HFF-Myc (cell line): Measurements from ENCODE around the gene PKIB.
"Not testable (repeated sequence)": the region's sequence is repeated elsewhere in the genome, so short reads cannot be mapped to it uniquely, and the experiment has no call there.

Source experiments
- DNase-seq: peaks from one replicate; pipeline ENCODE4 v3.0.0-alpha.2; 2011; ENCODE audit warnings: low read depth; ENCODE audit errors: extremely low read depth
- H3K4me3 ChIP-seq: replicated peaks from 2 replicates; pipeline ENCODE4 v1.5.1; 2011; ENCODE audit warnings: low read depth, mild to moderate bottlenecking, control low read depth, low read length
- TF ChIP-seq, protein P1 (sequence below): IDR thresholded peaks from 2 replicates; pipeline ENCODE4 v1.5.1; 2012; ENCODE audit warnings: mild to moderate bottlenecking, low read depth, low read length, control low read depth; ENCODE audit errors: missing control alignments

Gene PKIB

DNA sequence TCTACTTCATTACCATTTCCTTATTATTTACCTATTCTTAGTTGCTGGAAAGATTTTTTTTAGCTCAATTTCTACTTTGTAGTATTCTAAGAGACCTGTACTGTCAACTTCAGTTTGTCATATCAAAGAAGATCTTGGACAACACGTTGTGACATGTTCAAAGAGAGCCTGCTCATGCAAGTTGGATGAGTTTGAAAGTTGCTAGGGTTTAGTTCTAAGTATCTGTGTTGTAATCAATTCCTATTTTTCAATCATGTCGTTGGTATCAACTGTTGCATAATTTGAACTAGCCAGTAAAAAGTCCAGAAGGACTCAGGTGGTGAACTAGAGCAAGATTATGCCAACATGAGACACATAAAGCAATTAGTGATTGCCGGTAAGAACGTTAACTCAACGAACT lies 30.2 kb downstream of the PKIB start:
- DNase-seq = no peak
- no peak overlapping the region for H3K4me3 ChIP-seq
- TF ChIP-seq, protein P1, sequence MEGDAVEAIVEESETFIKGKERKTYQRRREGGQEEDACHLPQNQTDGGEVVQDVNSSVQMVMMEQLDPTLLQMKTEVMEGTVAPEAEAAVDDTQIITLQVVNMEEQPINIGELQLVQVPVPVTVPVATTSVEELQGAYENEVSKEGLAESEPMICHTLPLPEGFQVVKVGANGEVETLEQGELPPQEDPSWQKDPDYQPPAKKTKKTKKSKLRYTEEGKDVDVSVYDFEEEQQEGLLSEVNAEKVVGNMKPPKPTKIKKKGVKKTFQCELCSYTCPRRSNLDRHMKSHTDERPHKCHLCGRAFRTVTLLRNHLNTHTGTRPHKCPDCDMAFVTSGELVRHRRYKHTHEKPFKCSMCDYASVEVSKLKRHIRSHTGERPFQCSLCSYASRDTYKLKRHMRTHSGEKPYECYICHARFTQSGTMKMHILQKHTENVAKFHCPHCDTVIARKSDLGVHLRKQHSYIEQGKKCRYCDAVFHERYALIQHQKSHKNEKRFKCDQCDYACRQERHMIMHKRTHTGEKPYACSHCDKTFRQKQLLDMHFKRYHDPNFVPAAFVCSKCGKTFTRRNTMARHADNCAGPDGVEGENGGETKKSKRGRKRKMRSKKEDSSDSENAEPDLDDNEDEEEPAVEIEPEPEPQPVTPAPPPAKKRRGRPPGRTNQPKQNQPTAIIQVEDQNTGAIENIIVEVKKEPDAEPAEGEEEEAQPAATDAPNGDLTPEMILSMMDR = no peak

GRCh38 chr6:122641819-122642218 lies 31.6 kb downstream of the PKIB start:
- no peak for DNase-seq
- H3K4me3 ChIP-seq = no peak overlapping the region
- TF ChIP-seq, protein P1 = no peak

- not testable (repeated sequence) for H3K4me3 ChIP-seq, DNase-seq
Measured at GRCh38 chr6:122642604-122643003, 32.4 kb downstream of the PKIB start.

GRCh38 chr6:122645256-122645655 lies 35.1 kb downstream of the PKIB start:
- DNase-seq = no peak
- TF ChIP-seq, protein P1 = no peak
- H3K4me3 ChIP-seq = no peak overlapping the region

DNA sequence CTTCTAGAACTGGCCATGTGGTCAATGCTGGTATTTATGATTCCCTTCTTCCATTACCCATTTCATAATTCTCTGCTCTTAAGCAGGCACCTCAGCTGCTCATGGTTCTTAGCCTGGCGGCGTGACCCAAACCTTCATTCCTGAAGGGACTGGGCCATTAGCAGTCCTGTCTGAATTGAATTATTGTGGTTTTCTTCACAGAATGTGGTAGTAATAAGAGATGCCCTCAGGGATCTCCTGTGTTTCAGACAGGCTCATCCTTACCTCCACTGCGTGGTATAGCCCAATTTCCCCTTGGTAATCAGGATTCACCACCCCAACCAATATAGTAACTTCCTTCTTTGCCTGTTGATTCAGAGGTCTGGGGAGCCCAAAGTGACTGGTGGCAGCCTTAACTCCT lies 37.6 kb downstream of the PKIB start:
- no peak for DNase-seq
- TF ChIP-seq, protein P1 = no peak
- no peak overlapping the region for H3K4me3 ChIP-seq

DNA sequence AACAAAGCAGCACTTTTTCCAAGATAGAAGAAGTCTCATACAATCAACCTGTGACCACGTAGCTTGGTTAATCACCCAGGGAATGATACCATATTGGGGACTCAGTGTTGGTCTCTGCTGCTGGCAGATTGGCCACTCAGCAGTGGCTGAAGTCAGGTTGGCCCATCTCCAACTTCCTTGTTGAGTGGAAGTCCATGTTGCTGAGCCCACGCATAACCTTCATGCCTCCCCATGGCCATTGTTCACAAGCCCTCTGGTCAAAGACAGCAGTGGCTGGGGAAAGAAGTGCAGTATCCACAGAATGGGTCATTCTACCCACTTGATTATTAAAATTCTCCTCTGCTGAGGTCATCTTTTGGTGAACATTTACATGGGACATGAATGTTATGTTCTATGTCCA lies 38.5 kb downstream of the PKIB start:
- TF ChIP-seq, protein P1 = no peak

DNA sequence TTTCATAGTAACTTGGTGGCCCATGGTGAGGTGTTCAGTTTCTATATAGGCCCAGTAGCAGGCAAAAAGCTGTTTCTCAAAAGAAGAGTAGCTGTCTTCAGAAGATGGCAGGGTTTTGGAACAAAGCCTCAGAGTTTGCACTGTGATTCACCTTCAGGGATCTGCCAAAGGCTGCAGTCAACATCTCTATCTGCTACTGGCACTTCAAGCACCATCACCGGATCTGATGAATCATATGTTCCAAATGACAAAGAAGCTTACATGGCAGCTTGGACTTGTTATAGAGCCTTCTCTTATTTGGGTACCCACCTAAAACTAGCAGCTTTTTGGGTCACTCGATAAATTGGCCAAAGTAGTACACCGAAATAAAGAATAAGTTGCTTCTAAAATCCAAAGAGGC lies 39.5 kb downstream of the PKIB start:
- no peak overlapping the region for H3K4me3 ChIP-seq
- no peak for DNase-seq
- TF ChIP-seq, protein P1 = no peak

More for the DNA sequence above, 38.5 kb downstream of the PKIB start:
- no peak for DNase-seq
- no peak overlapping the region for H3K4me3 ChIP-seq

GRCh38 chr6:122650403-122650802 lies 40.2 kb downstream of the PKIB start:
- no peak overlapping the region for H3K4me3 ChIP-seq
- no peak for DNase-seq
- TF ChIP-seq, protein P1 = no peak
